ENCODE data around the gene KCTD1.

The KCTD1 gene

DNA sequence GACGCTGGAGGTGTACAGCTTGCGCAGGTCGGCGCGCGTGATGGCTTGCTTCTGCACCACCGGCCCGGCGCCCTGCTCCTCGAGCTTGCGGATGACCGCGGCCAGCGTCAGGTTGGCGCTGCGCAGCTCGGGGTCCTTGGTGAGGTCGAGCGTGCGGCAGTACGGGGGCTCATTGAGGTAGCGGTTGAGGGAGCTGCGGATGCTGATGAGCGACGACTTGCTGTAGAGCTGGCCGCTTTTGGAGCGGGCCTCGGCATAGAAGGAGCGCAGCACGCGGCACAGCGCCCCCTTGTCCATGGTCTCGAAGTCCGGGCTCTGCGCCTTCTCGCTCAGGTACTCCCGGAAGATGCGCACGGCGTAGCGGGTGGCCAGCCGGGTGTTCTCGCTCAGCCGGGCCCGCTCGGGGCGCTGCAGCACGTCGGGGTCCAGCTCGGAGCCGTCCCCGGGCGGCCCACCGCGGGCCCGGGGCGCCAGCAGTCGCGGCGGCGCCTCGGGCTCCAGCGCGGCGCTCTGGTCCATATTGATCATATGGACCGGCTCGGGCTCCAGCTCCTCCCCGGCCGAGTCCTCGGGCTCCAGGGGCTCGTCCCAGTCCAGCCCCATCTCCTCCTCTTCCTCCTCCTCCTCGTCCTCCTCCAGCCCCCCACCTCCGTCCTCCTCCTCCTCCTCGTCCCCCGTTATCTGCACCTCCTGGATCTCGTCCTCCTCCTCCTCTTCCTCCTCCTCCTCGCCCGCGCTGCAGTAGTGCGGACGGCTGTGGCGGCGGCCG lies 523 bp downstream of the KCTD1 start:
- Histone ChIP-seq H3K36me3 (ENCODE audit: insufficient read depth, insufficient read length, low read length) (peaks cover 10% of the 10 kb centered on the region), H3K4me1 (ENCODE audit: insufficient read depth, insufficient read length) (no peaks in the 10 kb centered on the region), H3K4me3 (ENCODE audit: insufficient read length, low read depth) (peak overlapping the region; percentile 54), H3K27me3 (ENCODE audit: insufficient read depth, insufficient read length) (no peaks in the 10 kb centered on the region), H3K9ac (ENCODE audit: insufficient read length, low read depth) (peak overlapping the region; percentile 72), H3K9me3 (ENCODE audit: insufficient read depth, low read length) (no peaks in the 10 kb centered on the region)
- no peak for TF ChIP-seq YY1 (IDR thresholded peaks at IDR 0.05; ENCODE audit: insufficient read depth, insufficient read length)
- no peak for TF ChIP-seq ZNF274 (IDR thresholded peaks at IDR 0.05; ENCODE audit: low read depth, low read length)
- TF ChIP-seq SUZ12 (IDR thresholded peaks at IDR 0.05; ENCODE audit: extremely low read depth, insufficient read depth, insufficient read length) = no peak
- DNase-seq (ENCODE audit: low read depth, low spot score) = no peak

DNA sequence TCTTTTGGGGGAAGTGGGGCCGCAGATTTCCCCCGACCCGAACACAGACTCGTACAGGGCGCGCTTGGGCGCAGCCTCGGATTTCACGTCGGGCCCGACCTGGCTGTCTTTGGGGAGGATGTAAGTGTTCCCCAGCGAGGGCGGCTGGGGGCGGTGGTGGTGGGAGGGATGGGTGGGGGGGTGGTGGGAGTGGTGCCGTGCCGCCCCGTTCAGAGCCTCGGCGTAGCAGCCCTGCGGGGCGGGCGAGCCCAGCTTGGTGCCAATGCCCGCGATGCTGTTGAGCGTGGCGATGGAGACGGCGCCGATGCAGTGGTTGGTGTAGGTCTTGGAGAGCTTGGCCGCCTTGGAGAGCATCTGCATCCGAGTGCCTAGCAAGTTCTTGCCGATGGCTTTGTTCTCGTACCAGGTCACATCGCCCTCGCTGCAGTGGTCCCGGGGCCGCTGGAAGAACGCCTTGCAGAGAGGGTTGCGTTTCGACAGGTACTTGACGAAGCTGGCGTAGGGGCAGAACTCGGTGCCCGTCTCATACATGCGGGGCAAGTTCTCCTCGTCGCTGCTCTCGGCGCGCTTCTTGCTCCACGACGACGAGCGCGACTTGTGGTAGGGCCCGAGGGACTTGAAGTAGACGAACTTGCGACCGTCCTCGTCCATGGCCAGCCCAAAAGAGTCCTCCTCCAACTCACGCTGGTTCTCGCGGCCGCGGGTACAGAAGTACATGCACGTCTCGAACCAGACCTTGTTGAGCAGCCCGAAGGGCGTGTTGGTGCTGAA lies 1.3 kb downstream of the KCTD1 start:
- Histone ChIP-seq H3K36me3 (ENCODE audit: insufficient read depth, insufficient read length, low read length) (peaks cover 10% of the 10 kb centered on the region), H3K27me3 (ENCODE audit: insufficient read depth, insufficient read length) (no peaks in the 10 kb centered on the region), H3K9ac (ENCODE audit: insufficient read length, low read depth) (peak overlapping the region; percentile 72), H3K4me3 (ENCODE audit: insufficient read length, low read depth) (peak overlapping the region; percentile 54), H3K4me1 (ENCODE audit: insufficient read depth, insufficient read length) (no peaks in the 10 kb centered on the region), H3K9me3 (ENCODE audit: insufficient read depth, low read length) (no peaks in the 10 kb centered on the region)
- TF ChIP-seq YY1 (IDR thresholded peaks at IDR 0.05; ENCODE audit: insufficient read depth, insufficient read length) (no peak), ZNF274 (IDR thresholded peaks at IDR 0.05; ENCODE audit: low read depth, low read length) (no peak), SUZ12 (IDR thresholded peaks at IDR 0.05; ENCODE audit: extremely low read depth, insufficient read depth, insufficient read length) (no peak)
- no peak for DNase-seq (ENCODE audit: low read depth, low spot score)

DNA sequence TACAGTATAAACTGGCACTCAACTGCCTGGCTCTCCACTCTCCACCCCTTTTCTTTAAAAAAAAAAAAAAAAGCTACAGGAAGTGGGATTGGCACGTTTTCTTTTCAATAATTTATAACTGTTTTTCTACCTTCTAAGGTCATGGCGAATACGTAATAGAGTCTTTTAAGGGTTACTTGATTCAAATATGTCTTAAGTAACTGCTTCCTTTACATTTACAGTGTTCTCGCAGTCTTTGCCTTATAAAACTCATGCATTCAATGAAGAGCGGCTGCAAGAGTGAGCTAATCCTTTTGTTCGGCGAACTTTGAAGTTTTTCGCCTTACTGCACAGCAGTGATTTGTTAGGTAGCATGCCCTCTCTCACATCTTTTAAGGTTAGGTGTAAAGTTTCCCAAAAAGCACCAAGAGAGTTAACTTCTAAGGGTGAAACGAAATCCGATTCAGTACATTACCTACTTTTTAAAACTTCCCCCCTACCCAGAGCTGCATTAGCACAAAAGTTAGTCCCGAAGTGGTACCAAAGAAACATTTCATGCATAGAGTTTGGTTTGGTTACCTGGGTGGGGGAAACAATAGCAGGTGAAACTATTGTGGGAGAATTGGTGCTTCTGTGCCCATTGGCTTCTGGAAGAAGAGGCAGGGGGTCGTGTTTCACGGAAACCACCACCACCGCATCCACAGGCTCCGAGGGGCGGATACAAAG lies 2.0 kb downstream of the KCTD1 start:
- no peak for DNase-seq (ENCODE audit: low read depth, low spot score)
- no peaks in the 10 kb centered on the region for H3K27me3 ChIP-seq (ENCODE audit: insufficient read depth, insufficient read length)
- no peak overlapping the region for H3K4me3 ChIP-seq (ENCODE audit: insufficient read length, low read depth)

DNA sequence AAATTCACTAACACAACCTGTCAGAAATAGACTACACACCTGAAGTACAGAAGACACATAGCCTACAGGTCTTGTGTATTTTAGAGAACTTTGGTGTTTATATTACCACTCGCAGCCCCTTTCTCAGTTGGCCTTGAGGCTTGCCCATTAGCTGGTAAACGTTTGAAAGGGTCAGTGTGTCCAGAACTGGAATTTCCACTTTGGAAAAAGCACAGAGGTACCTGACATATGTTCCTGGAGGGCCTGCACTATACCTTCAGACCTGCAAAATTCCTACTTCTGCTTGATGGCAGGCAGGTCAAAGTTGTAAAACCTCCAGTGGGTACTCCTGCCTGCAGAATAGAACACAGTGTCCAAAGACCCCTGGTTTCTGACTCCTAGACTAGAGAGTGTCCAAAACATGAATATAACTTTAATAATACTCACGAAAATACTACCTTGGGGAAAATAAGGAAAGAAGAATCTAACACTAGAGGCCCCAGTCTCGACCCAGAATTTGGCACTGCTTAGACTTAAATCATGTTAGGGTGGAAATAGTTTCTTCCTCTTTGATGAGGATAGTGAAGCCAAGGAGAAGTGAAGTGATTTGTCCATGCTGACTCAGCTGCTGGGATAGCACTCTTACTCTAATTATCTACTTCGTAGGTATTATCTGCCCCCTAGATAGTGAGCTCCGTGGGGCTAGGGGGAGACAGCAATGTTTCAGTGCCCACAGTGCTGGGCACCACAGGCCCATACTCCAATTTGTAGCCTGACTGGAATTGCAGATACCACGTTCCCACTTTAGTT lies 2.8 kb downstream of the KCTD1 start:
- no peak overlapping the region for H3K4me3 ChIP-seq (ENCODE audit: insufficient read length, low read depth)
- H3K27me3 ChIP-seq (ENCODE audit: insufficient read depth, insufficient read length) = no peaks in the 10 kb centered on the region

More for the DNA sequence above, 2.0 kb downstream of the KCTD1 start:
- Histone ChIP-seq H3K9ac (ENCODE audit: insufficient read length, low read depth) (no peak overlapping the region), H3K9me3 (ENCODE audit: insufficient read depth, low read length) (no peaks in the 10 kb centered on the region), H3K4me1 (ENCODE audit: insufficient read depth, insufficient read length) (no peaks in the 10 kb centered on the region), H3K36me3 (ENCODE audit: insufficient read depth, insufficient read length, low read length) (peaks cover 10% of the 10 kb centered on the region)
- TF ChIP-seq ZNF274 (IDR thresholded peaks at IDR 0.05; ENCODE audit: low read depth, low read length) (no peak), YY1 (IDR thresholded peaks at IDR 0.05; ENCODE audit: insufficient read depth, insufficient read length) (no peak), SUZ12 (IDR thresholded peaks at IDR 0.05; ENCODE audit: extremely low read depth, insufficient read depth, insufficient read length) (no peak)

DNA sequence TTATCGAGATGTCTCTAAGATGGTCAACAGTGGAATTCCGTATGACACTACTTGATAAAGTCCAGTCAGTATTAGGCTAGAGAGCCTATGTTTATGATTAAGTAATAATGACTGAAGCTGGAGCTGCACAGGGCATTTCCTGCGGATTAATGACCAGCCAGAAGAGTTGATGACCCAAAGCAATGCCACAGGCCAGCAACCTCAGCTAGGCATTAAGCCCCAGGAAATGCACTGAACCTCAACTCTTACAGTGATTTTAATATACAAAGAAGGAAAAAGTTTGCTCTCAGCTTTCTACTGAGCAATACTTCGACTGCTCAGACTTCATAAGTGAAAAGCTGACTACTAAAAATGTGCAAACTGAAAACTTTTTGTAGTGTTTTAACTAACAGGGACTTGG lies 3.9 kb downstream of the KCTD1 start:
- H3K9me3 ChIP-seq (ENCODE audit: insufficient read depth, low read length) = no peaks in the 10 kb centered on the region
- no peaks in the 10 kb centered on the region for H3K27me3 ChIP-seq (ENCODE audit: insufficient read depth, insufficient read length)
- no peak for TF ChIP-seq SUZ12 (IDR thresholded peaks at IDR 0.05; ENCODE audit: extremely low read depth, insufficient read depth, insufficient read length)
- no peak for TF ChIP-seq YY1 (IDR thresholded peaks at IDR 0.05; ENCODE audit: insufficient read depth, insufficient read length)
- no peak for TF ChIP-seq ZNF274 (IDR thresholded peaks at IDR 0.05; ENCODE audit: low read depth, low read length)
- peaks cover 10% of the 10 kb centered on the region for H3K36me3 ChIP-seq (ENCODE audit: insufficient read depth, insufficient read length, low read length)
- no peak for DNase-seq (ENCODE audit: low read depth, low spot score)
- no peak overlapping the region for H3K9ac ChIP-seq (ENCODE audit: insufficient read length, low read depth)
- no peaks in the 10 kb centered on the region for H3K4me1 ChIP-seq (ENCODE audit: insufficient read depth, insufficient read length)
- no peak overlapping the region for H3K4me3 ChIP-seq (ENCODE audit: insufficient read length, low read depth)

More for the DNA sequence above, 2.8 kb downstream of the KCTD1 start:
- DNase-seq (ENCODE audit: low read depth, low spot score) = no peak
- Histone ChIP-seq H3K4me1 (ENCODE audit: insufficient read depth, insufficient read length) (no peaks in the 10 kb centered on the region), H3K36me3 (ENCODE audit: insufficient read depth, insufficient read length, low read length) (peaks cover 10% of the 10 kb centered on the region), H3K9me3 (ENCODE audit: insufficient read depth, low read length) (no peaks in the 10 kb centered on the region), H3K9ac (ENCODE audit: insufficient read length, low read depth) (no peak overlapping the region)
- TF ChIP-seq YY1 (IDR thresholded peaks at IDR 0.05; ENCODE audit: insufficient read depth, insufficient read length) (no peak), ZNF274 (IDR thresholded peaks at IDR 0.05; ENCODE audit: low read depth, low read length) (no peak), SUZ12 (IDR thresholded peaks at IDR 0.05; ENCODE audit: extremely low read depth, insufficient read depth, insufficient read length) (no peak)

DNA sequence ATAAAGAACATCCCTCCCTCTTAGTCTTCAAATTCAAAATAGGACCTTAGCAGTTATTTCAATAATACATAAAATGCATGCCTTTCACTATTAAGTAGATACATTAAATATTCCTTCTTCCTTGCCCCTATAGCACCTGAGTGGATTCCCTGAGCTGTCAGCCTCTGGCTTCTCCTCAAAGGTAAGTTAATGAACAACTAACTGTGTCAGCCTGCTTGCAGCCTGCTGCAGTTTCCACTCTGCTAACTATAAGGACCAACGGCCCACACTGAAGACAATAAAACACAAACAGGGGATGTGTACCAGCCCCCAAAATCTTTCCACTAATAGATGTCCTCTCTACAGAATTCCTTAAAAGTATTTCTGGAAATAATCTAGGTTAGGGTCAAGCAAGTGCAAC lies 5.0 kb downstream of the KCTD1 start:
- Histone ChIP-seq H3K27me3 (ENCODE audit: insufficient read depth, insufficient read length) (no peaks in the 10 kb centered on the region), H3K4me3 (ENCODE audit: insufficient read length, low read depth) (no peak overlapping the region), H3K9me3 (ENCODE audit: insufficient read depth, low read length) (no peaks in the 10 kb centered on the region), H3K36me3 (ENCODE audit: insufficient read depth, insufficient read length, low read length) (peaks cover 10% of the 10 kb centered on the region), H3K9ac (ENCODE audit: insufficient read length, low read depth) (no peak overlapping the region), H3K4me1 (ENCODE audit: insufficient read depth, insufficient read length) (no peaks in the 10 kb centered on the region)
- no peak for DNase-seq (ENCODE audit: low read depth, low spot score)
- TF ChIP-seq YY1 (IDR thresholded peaks at IDR 0.05; ENCODE audit: insufficient read depth, insufficient read length) = no peak
- no peak for TF ChIP-seq ZNF274 (IDR thresholded peaks at IDR 0.05; ENCODE audit: low read depth, low read length)
- no peak for TF ChIP-seq SUZ12 (IDR thresholded peaks at IDR 0.05; ENCODE audit: extremely low read depth, insufficient read depth, insufficient read length)
